GM19395 (cell line): ENCODE results near the gene FAM229A.
"Not testable (repeated sequence)": the region's sequence is repeated elsewhere in the genome, so short reads cannot be mapped to it uniquely, and the experiment has no call there.

Experiments
- ATAC-seq: cut with Tn5 transposase; IDR thresholded peaks from one replicate; pipeline ENCODE4 v1.9.1; 2021; ENCODE audit warnings: mild to moderate bottlenecking, moderate library complexity; ENCODE audit not compliant: unreplicated experiment

FAM229A gene

DNA sequence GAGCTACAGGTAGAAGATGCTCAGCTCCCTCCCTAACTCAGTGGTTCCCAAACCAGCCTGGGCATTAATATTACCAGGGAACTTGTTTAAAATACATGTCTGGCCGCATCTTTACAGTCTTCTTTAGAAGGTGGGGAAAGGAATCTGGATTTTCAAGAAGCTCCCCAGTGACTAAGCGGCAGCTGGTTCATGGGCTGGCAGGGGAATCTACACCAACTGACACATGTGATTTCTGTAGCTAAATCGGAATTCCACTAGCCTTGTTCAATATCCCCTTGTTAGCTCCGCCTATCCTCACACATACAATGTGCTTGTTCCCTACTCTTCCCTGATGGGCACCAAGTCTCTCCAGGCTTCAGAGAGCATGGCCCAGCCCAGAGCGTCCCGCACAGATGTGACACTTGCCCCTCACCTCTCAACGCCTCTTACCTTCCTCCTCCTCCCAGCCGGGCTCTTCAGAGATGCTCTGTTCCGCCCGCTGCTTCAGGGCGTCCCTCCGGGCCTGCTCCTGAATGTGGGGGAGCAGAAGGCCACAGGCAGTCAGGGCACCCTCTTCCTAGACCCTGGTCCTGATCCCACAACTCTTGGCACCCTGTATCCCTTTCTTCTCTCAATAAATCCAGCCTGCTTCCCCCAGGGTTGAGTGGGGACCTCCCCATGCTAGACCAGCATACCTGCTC, 15.4 kb upstream of the FAM229A start:
- ATAC-seq = no peak

DNA sequence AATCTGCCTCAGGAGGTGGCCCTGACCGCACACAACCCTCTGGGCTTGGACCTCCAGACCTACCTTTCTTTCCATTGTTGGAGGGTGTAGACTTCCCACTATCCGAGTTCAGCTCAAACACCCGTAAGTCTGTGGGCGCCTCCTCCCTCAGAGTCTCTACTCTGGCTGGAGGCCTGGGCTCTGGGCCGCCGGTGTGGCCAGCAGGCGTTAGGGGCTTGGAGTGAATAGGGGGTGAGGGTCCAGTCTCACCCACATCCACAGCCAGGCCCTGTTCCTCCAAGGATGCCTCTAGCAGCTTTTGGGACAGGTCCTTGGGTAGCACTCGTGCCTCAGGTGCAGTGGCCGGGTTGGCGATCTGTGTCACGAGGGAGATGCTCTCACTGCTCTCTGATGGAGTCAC, 13.9 kb upstream of the FAM229A start:
- no peak for ATAC-seq

DNA sequence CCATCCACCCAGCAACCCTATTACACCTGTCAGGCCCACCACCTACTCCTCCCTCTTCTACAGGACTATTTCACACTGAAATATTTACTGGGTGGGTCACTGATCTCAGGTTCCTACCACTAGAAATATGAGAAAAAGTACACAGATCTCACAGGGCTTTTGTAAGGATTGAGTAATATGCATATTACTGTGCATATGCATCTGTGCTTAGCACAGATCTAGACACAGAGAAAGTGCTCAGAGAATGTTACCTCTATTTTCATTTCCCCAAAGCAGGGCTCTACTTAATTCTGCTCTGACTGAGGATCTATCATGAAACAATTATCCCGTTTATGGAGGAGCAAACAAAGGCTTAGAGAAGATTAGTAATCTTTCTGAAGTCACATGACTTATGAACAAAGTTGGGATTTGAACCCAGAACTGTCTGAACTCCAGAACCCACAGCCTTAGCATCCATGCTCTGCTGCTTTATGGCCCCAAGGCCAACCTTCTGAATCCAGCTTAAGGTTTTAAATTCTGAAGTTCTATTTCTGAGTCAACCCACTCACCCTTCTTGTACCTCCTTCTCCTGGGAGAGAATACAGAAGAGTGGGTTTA, 11.8 kb upstream of the FAM229A start:
- no peak for ATAC-seq

DNA sequence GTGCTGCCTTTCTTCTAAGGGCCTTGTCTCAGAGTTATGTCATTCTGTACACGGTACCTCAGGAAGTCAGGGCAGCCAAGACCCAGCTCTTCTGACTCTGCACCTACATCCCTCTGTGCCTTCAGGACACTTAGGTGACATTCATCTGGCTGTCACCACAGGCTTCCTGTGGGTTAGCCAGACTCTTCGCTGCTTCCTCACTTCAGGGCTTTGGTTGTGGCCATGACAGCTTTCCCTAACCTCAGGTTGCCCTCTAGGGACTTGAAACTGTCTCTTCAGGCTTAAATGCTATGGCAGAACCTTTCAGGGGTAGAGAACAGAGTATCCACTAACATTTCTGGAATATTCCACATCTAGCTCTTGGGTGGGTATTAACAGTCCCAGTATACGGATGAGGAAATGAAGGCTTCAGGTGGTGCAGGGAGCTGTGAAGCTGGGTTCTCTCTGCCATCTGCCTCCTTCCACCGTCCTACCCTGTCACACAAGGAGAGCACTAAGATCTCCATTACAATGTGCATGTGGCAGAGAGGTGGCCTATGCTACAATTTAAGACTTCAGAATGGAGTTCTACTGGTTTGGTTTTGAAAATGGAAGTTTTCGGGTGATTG, 10.0 kb upstream of the FAM229A start:
- no peak for ATAC-seq

DNA sequence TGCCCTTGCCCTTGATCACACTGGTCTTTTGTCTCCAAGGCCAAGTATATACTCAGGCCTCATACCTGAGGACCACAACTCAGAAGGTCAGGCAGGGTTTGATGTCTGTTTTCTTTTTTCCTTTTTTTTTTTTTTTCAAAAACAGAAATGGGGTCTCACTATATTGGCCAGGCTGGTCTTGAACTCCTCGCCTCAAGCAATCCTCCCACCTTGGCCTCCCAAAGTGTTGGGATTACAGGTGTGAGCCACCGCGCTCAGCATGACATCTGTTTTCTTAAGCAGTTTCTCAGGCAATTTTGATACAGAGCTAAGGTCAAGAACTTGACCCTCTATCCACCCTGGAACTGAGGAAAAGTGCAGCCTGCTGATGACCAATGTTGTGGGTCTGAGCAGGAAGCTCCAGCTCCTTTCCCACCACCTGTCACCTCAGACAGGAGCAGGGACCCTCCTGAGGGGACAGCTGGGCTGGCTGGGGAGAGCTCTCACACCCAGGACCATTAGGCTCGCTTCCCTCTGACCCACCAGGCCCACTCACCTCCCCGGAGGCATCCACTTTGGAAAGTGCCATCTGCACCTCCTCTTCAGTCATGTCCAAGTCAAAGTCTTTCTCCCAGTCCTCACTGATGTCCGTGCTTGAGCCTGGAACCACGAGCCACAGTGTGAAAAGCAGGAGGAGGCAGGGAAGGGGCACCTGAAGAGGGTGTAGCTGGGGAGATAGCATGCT, 5.8 kb upstream of the FAM229A start:
- ATAC-seq = no peak

DNA sequence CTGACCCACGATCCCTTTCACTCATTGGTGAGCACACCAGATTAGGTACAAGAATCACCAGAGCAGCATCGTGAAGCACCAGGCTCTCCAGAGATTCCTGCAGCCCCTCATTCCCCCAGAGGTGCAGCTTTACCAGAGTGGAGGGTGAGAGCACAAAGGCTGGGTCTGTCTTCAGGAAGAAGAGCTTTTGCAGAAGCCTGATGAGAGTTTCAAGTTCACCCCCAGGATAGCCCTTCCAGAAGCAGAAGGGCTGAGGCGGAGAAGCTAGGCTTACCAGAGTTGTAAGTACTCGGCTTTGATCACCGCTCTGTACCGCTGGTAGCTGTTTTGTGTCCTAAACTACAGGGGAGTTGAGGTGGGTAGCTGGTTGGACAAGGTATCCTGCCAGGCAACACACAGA, 3.2 kb upstream of the FAM229A start:
- ATAC-seq = no peak

DNA sequence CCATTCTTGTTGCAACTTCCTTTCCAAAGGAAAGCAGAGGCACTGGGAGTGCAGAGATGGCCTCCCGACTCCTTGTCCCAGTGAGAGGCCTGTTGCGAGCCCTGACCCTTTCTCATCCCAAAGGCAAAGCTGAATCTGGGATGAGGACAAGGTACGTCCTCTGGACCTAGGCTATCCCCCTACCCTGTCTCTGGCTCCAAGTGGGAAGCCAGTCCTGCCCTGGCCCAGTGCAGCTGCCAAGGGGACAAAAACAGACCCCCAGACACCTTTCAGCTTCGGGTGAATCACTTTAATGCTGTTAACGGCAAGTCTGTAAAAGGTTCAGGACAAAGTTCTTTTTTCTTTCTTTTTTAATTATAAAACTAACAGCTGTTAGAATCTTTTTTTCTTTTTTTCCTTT, 2.6 kb upstream of the FAM229A start:
- ATAC-seq = no peak

DNA sequence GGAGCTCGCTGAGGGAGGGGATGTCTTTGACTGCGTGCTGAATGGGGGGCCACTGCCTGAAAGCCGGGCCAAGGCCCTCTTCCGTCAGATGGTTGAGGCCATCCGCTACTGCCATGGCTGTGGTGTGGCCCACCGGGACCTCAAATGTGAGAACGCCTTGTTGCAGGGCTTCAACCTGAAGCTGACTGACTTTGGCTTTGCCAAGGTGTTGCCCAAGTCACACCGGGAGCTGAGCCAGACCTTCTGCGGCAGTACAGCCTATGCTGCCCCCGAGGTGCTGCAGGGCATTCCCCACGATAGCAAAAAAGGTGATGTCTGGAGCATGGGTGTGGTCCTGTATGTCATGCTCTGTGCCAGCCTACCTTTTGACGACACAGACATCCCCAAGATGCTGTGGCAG, 1.4 kb upstream of the FAM229A start:
- ATAC-seq = no peak

DNA sequence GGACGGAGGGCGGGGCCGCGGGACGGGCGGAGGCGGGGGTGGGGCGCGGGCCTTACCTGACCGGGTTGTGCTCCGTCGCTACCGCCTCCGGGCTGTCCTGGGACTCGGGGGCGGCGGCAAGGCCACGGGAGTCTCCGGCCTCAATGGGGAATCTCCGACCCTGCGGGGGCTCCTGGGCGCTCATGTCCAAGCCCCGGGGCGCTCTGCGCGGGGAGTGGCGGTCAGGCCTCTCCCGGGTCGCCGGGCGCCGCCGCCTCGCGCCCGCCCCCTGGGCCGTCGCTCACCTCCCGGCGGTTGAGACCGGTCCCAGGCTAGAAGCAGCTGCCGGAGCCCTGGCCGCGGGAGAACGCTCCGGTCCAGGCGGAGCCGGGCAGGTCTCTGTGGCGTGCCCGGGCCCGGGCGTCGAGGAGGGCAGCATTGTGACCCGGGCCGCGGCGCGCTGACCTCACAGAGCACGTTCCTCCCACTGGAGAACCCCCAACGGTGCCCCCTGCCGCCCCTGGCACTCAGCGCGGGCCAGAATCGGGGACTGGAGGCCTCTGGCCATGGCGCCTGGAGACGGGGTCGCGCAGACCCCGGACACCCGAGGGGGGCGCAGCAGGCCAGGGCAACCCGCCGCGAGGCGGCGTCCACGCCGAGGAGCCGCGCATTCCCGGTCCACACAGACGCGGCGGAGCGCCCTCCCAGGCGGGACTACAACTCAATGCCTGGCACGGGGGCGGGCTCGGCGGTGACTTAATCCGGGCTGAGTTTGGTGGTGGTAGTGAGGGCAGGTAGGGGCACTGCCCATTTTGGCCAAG, 411 bp downstream of the FAM229A start:
- no peak for ATAC-seq

DNA sequence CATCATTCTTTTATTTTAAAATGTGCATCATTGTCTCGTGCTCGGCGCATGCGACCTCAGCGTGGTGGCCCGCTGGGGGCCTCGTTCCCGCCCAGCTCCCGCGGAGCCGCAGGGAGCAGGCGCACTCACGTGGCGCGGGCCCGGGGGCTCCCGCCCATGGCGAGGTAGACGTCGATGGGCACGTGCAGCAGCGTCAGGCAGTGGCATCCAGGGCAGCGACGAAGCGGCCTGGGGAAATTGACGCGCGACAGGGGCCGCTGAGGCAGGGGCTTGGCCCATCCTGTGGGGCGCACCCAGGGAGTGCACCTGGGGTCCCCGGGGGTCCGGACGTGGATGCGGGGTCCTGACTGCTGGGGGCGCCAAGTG, 994 bp downstream of the FAM229A start:
- no peak for ATAC-seq

DNA sequence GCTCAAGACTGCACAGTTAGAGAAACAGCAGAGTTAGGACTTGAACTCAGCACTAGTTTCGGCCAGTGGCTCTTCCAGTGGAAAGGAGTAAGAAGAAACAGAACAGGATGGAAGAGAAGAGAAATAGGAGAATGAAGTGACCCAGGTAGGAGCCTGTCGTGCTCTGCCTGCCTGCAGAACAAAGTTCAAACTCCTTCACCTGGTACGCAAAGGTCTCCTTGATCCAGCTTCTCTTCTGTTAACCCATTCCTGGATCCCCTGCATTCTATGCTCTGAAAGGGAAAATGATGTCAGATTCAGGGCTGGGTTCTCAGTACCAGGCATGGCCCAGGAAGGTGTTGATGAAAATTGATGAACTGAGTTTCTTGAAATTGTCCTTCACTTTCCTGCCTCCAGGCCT, 3.9 kb downstream of the FAM229A start:
- ATAC-seq = no peak

DNA sequence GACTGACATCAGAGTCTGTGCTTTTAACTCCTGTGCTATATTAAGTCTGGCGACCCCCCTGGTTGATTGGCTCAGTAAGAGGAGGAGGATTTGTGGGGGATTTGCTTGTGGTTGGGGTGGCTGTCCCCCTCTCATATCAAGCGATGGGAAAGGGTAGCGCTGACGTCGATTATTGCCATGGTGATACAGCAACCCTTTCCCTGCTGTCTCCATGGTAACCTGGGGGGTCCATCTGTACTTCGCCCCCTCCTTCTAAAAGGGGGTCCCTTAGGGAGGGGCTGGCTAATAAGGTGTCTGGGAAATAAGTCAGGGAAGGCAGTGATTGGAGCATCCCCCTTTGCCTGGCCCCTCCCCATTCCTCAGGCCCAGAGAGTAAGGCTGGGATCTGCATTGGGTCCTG, 4.7 kb downstream of the FAM229A start:
- ATAC-seq = no peak

DNA sequence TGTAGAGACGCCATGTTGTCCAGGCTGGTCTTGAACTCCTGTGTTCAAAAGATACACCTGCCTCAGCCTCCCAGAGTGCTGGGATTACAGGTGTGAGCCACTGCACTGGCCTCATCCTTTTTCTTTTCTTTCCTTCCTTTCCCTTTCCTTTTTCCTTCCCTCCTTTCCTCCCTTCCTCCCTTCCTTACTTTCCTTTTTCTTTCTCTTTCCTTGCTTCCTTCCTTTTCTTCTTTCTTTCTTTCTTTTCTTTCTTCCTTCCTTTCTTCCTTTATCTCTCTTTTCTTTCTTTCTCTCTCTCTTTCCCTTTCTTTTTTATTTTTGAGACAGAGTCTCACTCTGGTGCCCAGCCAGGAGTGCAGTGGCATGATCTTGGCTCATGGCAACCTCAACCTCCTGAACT, 5.8 kb downstream of the FAM229A start:
- no peak for ATAC-seq

DNA sequence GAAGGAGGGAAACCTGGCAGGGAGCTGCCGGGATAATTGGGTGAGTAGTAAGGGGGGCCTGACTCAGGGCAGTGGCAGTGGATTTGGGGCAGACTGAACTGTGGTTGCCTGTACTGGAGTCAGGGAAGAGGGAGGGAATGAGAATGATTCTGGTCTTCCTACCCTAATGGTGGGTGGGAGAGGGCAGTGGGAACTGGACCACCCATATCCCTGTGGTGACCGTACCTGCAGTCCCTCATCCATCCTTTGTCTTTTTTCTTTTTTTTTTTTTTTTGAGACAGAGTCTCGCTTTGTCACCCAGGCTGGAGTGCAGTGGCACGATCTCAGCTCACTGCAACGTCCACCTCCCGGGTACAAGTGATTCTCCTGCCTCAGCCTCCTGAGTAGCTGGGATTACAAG, 6.5 kb downstream of the FAM229A start:
- ATAC-seq = not testable (repeated sequence)

DNA sequence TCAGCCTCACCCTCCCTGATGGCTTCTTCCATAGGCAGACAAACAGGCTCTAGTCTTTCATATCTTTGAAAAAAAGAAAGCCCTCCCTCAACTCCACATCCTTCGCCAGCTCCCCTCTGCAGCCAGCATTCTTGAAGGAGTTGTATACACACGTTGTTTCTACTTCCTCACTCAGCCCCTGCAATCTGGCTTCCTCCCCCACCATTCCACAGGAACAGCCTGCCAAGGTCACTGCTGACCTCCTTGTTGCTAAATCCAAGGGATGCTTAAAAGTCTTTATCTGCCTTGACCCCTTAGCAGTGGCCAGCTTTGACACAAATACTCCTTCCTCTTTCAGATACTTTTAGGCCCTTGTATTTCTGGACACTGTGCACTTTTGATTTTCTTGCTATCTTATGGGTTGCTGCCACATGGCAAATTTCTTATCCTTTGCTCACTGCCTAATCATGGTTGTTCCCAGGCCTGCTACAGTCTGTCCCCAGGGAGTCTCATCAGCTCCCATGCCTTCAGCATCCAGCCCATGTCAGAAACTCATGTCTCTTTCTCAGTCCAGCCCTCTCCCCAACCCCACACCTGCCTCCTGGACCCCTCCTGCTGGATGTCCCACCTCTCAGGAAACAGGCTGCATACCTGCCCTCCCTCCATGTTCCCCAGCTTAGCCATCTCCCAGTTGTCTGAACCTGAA, 8.3 kb downstream of the FAM229A start:
- ATAC-seq = no peak

DNA sequence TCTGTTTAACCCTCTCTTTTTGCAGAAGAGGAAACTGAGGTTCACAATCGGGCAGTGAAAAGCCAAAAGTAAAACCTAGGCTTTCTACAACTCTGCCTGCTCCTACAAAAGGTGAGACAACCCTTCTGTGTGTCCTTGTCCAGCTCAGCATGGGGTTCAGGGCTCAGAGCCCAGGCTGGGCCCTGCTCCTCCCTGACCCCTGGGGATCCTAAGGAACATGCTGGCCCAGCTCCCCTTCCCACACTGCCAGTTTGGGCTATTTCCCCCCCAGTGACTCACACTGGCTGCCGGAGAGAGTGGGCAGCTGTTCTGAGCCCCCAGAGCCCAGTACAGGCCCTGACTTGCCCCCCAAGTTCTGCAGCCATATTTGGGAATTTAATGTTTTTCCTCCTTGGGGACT, 8.9 kb downstream of the FAM229A start:
- no peak for ATAC-seq

DNA sequence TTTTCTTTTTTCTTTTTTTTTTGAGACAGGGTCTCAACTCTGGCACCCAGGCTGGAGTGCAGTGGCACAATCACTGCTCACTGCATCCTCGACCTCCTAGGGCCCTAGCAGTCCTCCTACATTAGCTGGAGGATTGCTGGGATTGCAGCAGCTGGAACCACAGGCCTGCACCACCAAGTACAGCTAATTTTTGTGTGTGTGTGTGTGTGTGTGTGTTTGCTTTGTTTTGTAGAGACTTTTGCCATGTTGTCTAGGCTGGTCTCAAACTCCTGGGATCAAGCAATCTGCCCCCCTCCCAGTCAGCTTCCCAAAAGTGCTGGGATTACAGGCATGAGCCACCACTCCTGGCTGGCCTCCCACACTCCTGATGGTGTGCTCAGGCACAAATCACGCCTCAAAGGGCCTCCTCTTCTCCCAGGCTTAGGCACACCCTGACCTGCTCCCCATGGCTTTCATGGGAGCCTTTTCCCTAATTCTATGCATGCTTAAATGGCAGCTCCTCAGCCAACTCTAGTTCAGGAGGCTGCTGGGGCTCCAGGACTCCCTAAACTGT, 9.4 kb downstream of the FAM229A start:
- no peak for ATAC-seq

DNA sequence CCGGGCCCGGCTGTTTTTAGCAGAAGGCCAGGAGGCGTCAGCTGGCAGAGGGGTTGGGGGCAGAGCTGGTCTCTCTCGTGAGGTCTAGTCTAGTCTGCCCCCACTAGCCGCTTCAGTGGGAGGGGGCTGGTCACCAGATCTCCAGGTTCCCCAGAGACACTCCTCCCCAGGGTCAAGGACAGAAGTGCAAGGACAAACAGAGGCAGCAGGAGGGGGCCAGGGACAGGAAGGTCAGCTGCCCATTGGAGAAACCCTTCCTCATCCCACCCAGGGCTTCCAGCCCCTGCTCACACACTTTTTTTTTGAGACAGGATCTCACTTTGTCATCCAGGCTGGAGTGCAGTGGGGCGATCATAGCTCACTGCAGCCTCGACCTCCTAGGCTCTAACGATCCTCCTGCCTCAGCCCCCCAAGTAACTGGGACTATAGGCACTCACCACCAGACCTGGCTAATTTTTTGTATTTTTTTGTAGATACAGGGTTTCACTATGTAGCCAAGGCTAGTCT, 10.0 kb downstream of the FAM229A start:
- no peak for ATAC-seq

DNA sequence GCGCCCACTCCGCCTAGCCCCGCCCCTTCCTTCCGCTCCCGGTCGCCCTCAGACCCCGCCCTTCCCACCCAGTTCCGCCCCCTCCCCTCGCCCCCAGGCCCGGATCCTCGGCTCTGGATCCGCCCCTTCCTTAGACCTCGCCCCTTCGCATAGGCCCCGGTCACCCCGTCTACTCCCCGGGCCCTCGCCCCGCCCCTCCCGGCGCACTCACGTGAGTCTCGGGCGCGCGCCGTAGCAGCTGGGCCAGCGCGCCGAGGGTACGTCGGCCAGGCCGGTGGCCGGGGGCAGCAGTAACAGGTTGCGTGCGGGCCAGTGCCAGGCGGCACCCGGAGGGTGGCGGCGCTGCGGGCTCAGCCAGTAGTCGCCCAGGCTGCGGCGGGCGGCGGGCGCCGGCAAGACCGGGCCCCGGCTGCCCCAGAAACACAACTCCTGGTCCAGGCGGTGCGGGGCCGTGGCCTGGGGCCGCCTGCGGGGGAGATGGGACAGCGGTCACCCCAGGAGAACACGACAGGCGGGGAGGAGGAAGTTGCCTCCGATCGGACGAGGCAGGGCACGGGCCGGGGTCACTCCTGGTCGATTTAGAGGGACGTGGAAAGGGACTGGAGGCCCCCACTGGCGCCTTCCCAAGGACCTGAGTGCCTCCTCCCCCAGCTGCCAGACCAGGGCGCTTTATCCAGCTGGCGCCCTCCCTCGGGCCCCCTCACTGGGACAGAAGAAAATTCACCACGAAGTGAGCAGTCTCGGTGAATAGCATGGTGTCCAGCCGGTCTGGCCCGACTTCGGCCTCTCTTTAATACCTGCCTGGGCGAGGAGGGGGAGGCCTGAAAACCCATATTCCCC, 10.7 kb downstream of the FAM229A start:
- peak; percentile 77 for ATAC-seq
